T-cell (primary cell): ENCODE measurements around the gene IRF2. TPM values are rescaled to one million over a fixed set of nuclear protein-coding genes. Genes with fewer than 3 reads are reported as not detected.
"Not testable (repeated sequence)": the region's sequence is repeated elsewhere in the genome, so short reads cannot be mapped to it uniquely, and the experiment has no call there.

Experiments
- ATAC-seq, 4 experiments: fragments of 200-7000 bp in 3 of 4; fragments of 150-1000 bp in 1 of 4; cut with Tn5 transposase; replicated peaks in 1 of 4; 1 replicate in 3 of 4; 2 replicates in 1 of 4; pipeline ENCODE4 v1.10.0; 2021; ENCODE audit warnings: moderate library complexity in 3 of 4, mild to moderate bottlenecking in 2 of 4, moderate number of reproducible peaks in 1 of 4
- CTCF ChIA-PET, 2 donors: fragments of 300-600 bp; sonication (Branson Sonifier 250); formaldehyde crosslinking; loops; one replicate each; lab custom pipeline; 2022; ENCODE audit warnings: antibody characterized with exemption in 2 of 2; lab: Charles Lee
- POLR2A ChIA-PET, 2 donors: fragments of 300-600 bp; sonication (Branson Sonifier 250); formaldehyde crosslinking; loops; one replicate each; lab custom pipeline; 2022; ENCODE audit warnings: antibody characterized with exemption in 2 of 2; lab: Charles Lee
- DNase-seq, 35 experiments: peaks; one replicate each; pipeline versions ENCODE4 v3.0.0 to v3.0.0-alpha.2; 2013 to 2023
- H3K27ac ChIP-seq: one replicate; pipeline ENCODE4 v1.5.1; 2013; ENCODE audit warnings: low read length
- H3K27me3 ChIP-seq, 2 experiments: replicated peaks in 1 of 2; 1 replicate in 1 of 2; 2 replicates in 1 of 2; pipeline versions ENCODE4 v1.6.1 to v1.7.0; 2013; ENCODE audit warnings: low read length in 1 of 2, mixed read lengths in 1 of 2; ENCODE audit not compliant: control insufficient read depth in 2 of 2, insufficient read depth in 2 of 2; ENCODE audit errors: extremely low read depth in 1 of 2
- H3K36me3 ChIP-seq, 2 donors: 1 replicate in 1 of 2; 2 replicates in 1 of 2; pipeline versions ENCODE4 v1.6.1 to v1.7.0; 2013; ENCODE audit warnings: low read length in 1 of 2; ENCODE audit not compliant: control insufficient read depth in 2 of 2, insufficient read depth in 1 of 2; ENCODE audit errors: extremely low read depth in 1 of 2
- H3K4me1 ChIP-seq, 2 experiments: 1 replicate in 1 of 2; 2 replicates in 1 of 2; pipeline versions ENCODE4 v1.6.1 to v1.7.0; 2013; ENCODE audit warnings: low read length in 2 of 2, mixed read lengths in 1 of 2; ENCODE audit not compliant: insufficient read depth in 2 of 2, control insufficient read depth in 1 of 2; ENCODE audit errors: extremely low read depth in 1 of 2
- H3K4me3 ChIP-seq, 2 donors: 1 replicate in 1 of 2; 2 replicates in 1 of 2; pipeline versions ENCODE4 v1.5.1 to v1.7.0; 2013; ENCODE audit warnings: mild to moderate bottlenecking in 2 of 2, low read length in 1 of 2, moderate library complexity in 1 of 2; ENCODE audit not compliant: control insufficient read depth in 1 of 2; ENCODE audit errors: extremely low read depth in 1 of 2
- H3K9me3 ChIP-seq: 2 replicates; pipeline ENCODE4 v1.7.0; 2013
- H3K27ac Mint-ChIP-seq, 2 donors: one replicate each; pipeline ENCODE4 v1.8.0; 2020 to 2021; ENCODE audit warnings: mild to moderate bottlenecking in 2 of 2, mixed read lengths in 2 of 2
- H3K27me3 Mint-ChIP-seq, 2 donors: one replicate each; pipeline ENCODE4 v1.8.0; 2021 to 2022; ENCODE audit warnings: mixed read lengths in 2 of 2
- H3K36me3 Mint-ChIP-seq: one replicate; pipeline ENCODE4 v1.8.0; 2021; ENCODE audit warnings: mixed read lengths
- H3K4me1 Mint-ChIP-seq, 3 donors: one replicate each; pipeline ENCODE4 v1.8.0; 2020 to 2022; ENCODE audit warnings: mixed read lengths in 3 of 3, mild to moderate bottlenecking in 1 of 3
- H3K4me3 Mint-ChIP-seq, 3 donors: one replicate each; pipeline ENCODE4 v1.8.0; 2020 to 2022; ENCODE audit warnings: mild to moderate bottlenecking in 3 of 3, mixed read lengths in 3 of 3, moderate library complexity in 3 of 3
- H3K9me3 Mint-ChIP-seq, 3 donors: one replicate each; pipeline ENCODE4 v1.8.0; 2020 to 2022; ENCODE audit warnings: mixed read lengths in 3 of 3
- WGBS: methylation state at CpG from one replicate; pipeline ENCODE4 v1.1.5; 2013; ENCODE audit warnings: missing lambda C conversion rate; ENCODE audit not compliant: insufficient coverage; 5-methylcytosine and 5-hydroxymethylcytosine counted together
- total RNA-seq, 35 experiments: library from RNA in 6 of 35; stranded (reverse) in 6 of 35; fragments of 120-200 nt in 1 of 35; gene quantifications; one replicate each; pipeline versions ENCODE4 v1.2.1 to v1.2.4 and lab custom pipeline; 2013 to 2026

IRF2 gene
- total RNA-seq, 5 donors from 2014 or later (not counting 1 experiment from before 2014, with no cell fraction given) = 45.5 to 73.4 (median 59.1) TPM

GRCh38 chr4:184348311-184349233, 125.8 kb downstream of the IRF2 start:
- H3K27me3 Mint-ChIP-seq = peaks cover 3 to 4% of the 10 kb centered on the region in 2 donors
- ChIA-PET CTCF (interaction anchor here in 1 of 2 donors (0.6 kb wide), 1 partner anchor 1398 kb away, joined by 5 read pairs; no protein-coding TSS in a partner anchor), POLR2A (no interaction called here)
- H3K27ac Mint-ChIP-seq = peak overlapping the region in 1 of 2 donors; percentile 10
- H3K4me1 Mint-ChIP-seq = peaks cover 10 to 25% (median 12%) of the 10 kb centered on the region in 3 donors
- WGBS = 98% methylated on average over 10 of the region's 15 CpGs
- H3K27ac ChIP-seq = no peak overlapping the region
- H3K36me3 ChIP-seq = no peaks in the 10 kb centered on the region
- H3K4me1 ChIP-seq = peaks cover 0 to 10% of the 10 kb centered on the region in 2 experiments
- H3K4me3 ChIP-seq = no peak overlapping the region
- no peaks in the 10 kb centered on the region for H3K9me3 Mint-ChIP-seq
- no peak overlapping the region for H3K4me3 Mint-ChIP-seq
- H3K36me3 Mint-ChIP-seq = no peaks in the 10 kb centered on the region
- ATAC-seq (no peak), DNase-seq (no peak)
- peaks cover 0 to 7% of the 10 kb centered on the region in 2 experiments for H3K27me3 ChIP-seq
- H3K9me3 ChIP-seq = no peaks in the 10 kb centered on the region

- peak overlapping the region in 1 of 3 donors; percentile 28 for H3K4me3 Mint-ChIP-seq
- peaks cover 3 to 4% of the 10 kb centered on the region in 2 donors for H3K27me3 Mint-ChIP-seq
- H3K36me3 ChIP-seq = no peaks in the 10 kb centered on the region
- ChIA-PET POLR2A (no interaction called here), CTCF (no interaction called here)
- H3K4me1 ChIP-seq = peaks cover 3 to 14% of the 10 kb centered on the region in 2 experiments
- H3K27ac Mint-ChIP-seq = peak overlapping the region in 1 of 2 donors; percentile 49
- no peak overlapping the region for H3K27ac ChIP-seq
- no peak overlapping the region for H3K4me3 ChIP-seq
- WGBS = 81% methylated on average over 10 of the region's 16 CpGs
- H3K4me1 Mint-ChIP-seq = peaks cover 15 to 27% (median 20%) of the 10 kb centered on the region in 3 donors
- no peaks in the 10 kb centered on the region for H3K9me3 ChIP-seq
- peaks cover 0 to 7% of the 10 kb centered on the region in 2 experiments for H3K27me3 ChIP-seq
- H3K9me3 Mint-ChIP-seq = no peaks in the 10 kb centered on the region
- no peaks in the 10 kb centered on the region for H3K36me3 Mint-ChIP-seq
- peak in 1 of 35 experiments; percentile 22 for DNase-seq
- no peak for ATAC-seq
Observed at GRCh38 chr4:184347251-184348239, 126.8 kb downstream of the IRF2 start.

- Mint-ChIP-seq H3K4me1 (peaks cover 15 to 27% (median 20%) of the 10 kb centered on the region in 3 donors), H3K9me3 (no peaks in the 10 kb centered on the region), H3K27me3 (peaks cover 3 to 4% of the 10 kb centered on the region in 2 donors), H3K27ac (no peak overlapping the region), H3K4me3 (no peak overlapping the region), H3K36me3 (no peaks in the 10 kb centered on the region)
- Histone ChIP-seq H3K4me1 (peaks cover 3 to 14% of the 10 kb centered on the region in 2 experiments), H3K27me3 (peaks cover 0 to 7% of the 10 kb centered on the region in 2 experiments), H3K36me3 (no peaks in the 10 kb centered on the region), H3K4me3 (no peak overlapping the region), H3K27ac (no peak overlapping the region), H3K9me3 (no peaks in the 10 kb centered on the region)
- ATAC-seq (no peak), DNase-seq (no peak)
- 100% methylated on average over 1 of the region's 2 CpGs for WGBS
- ChIA-PET CTCF (no interaction called here), POLR2A (interaction anchor here in 1 of 2 donors (0.7 kb wide), 1 partner anchor 125 kb away, joined by 3 read pairs; no protein-coding TSS in a partner anchor)
Observed at GRCh38 chr4:184346682-184347081, 127.7 kb downstream of the IRF2 start.

- H3K27ac ChIP-seq, DNase-seq, H3K36me3 Mint-ChIP-seq, H3K9me3 Mint-ChIP-seq, H3K36me3 ChIP-seq, H3K27me3 ChIP-seq, CTCF ChIA-PET, ATAC-seq, H3K27me3 Mint-ChIP-seq, H3K4me3 ChIP-seq, H3K4me3 Mint-ChIP-seq, H3K9me3 ChIP-seq, H3K27ac Mint-ChIP-seq: not testable (repeated sequence)
- H3K4me1 Mint-ChIP-seq = peaks cover 15 to 27% (median 20%) of the 10 kb centered on the region in 3 donors
- POLR2A ChIA-PET = interaction anchor here in 1 of 2 donors (0.7 kb wide), 1 partner anchor 124 kb away, joined by 3 read pairs; no protein-coding TSS in a partner anchor
- H3K4me1 ChIP-seq = peaks cover 3 to 14% of the 10 kb centered on the region in 2 experiments
- WGBS = 94% methylated on average over 2 of the region's 6 CpGs
Observed at GRCh38 chr4:184346273-184346672, 128.1 kb downstream of the IRF2 start.

GRCh38 chr4:184345573-184345922, 128.8 kb downstream of the IRF2 start:
- H3K4me3 Mint-ChIP-seq = no peak overlapping the region
- peaks cover 15 to 27% (median 20%) of the 10 kb centered on the region in 3 donors for H3K4me1 Mint-ChIP-seq
- H3K27me3 ChIP-seq = peaks cover 0 to 7% of the 10 kb centered on the region in 2 experiments
- H3K9me3 ChIP-seq = no peaks in the 10 kb centered on the region
- H3K36me3 Mint-ChIP-seq = no peaks in the 10 kb centered on the region
- peaks cover 3 to 14% of the 10 kb centered on the region in 2 experiments for H3K4me1 ChIP-seq
- H3K27ac ChIP-seq = no peak overlapping the region
- CTCF ChIA-PET = no interaction called here
- 93% methylated on average over 3 of the region's 3 CpGs for WGBS
- ATAC-seq (no peak), DNase-seq (no peak)
- POLR2A ChIA-PET = no interaction called here
- no peaks in the 10 kb centered on the region for H3K36me3 ChIP-seq
- H3K27me3 Mint-ChIP-seq = peaks cover 3 to 4% of the 10 kb centered on the region in 2 donors
- no peak overlapping the region for H3K27ac Mint-ChIP-seq
- no peaks in the 10 kb centered on the region for H3K9me3 Mint-ChIP-seq
- H3K4me3 ChIP-seq = no peak overlapping the region
